PC-3 (cell line): ENCODE measurements around the gene EVA1B. TPM values are rescaled to one million over a fixed set of nuclear protein-coding genes. Genes with fewer than 3 reads are reported as not detected.

ENCODE experiments used
- ATAC-seq: fragments of 200-7000 bp; cut with Tn5 transposase; 2 replicates; pipeline ENCODE4 v1.9.1; 2020; ENCODE audit warnings: mild to moderate bottlenecking, moderate library complexity
- BruUV-seq: library from RNA; stranded (reverse); fragments of 400-500 nt; replicated peaks from 2 replicates; lab custom pipeline; 2021; lab: Mats Ljungman, UMichigan
- CTCF ChIA-PET: fragments of 300-600 bp; sonication (Branson Sonifier 250); formaldehyde crosslinking; loops from one replicate; lab custom pipeline; 2022; ENCODE audit warnings: antibody characterized with exemption; lab: Charles Lee
- POLR2A ChIA-PET: fragments of 300-600 bp; sonication (Branson Sonifier 250); formaldehyde crosslinking; loops from one replicate; lab custom pipeline; 2022; ENCODE audit warnings: antibody characterized with exemption; ENCODE audit not compliant: unreplicated experiment; lab: Charles Lee
- DNase-seq: peaks from one replicate; pipeline ENCODE4 v3.0.0-alpha.2; 2015
- H2AFZ ChIP-seq: fragments of 300-600 bp; sonication (generic); 2 replicates; pipeline ENCODE4 v1.6.0; 2016; ENCODE audit warnings: antibody characterized with exemption, low read length
- H3F3A ChIP-seq: fragments of 300-600 bp; sonication (generic); one replicate; pipeline ENCODE4 v1.6.0; 2017; ENCODE audit warnings: antibody characterized with exemption, low read length, control low read depth, mild to moderate bottlenecking; ENCODE audit not compliant: unreplicated experiment
- H3K27ac ChIP-seq: fragments of 300-600 bp; sonication (generic); 2 replicates; pipeline ENCODE4 v1.5.1; 2016; ENCODE audit warnings: mild to moderate bottlenecking, low read length
- H3K27me3 ChIP-seq: fragments of 300-600 bp; sonication (generic); 2 replicates; pipeline ENCODE4 v1.6.1; 2016; ENCODE audit warnings: low read length, mixed read lengths
- H3K36me3 ChIP-seq: fragments of 300-600 bp; sonication (generic); 2 replicates; pipeline ENCODE4 v1.6.1; 2016; ENCODE audit warnings: low read depth, mixed run types, low read length, mixed read lengths
- H3K4me1 ChIP-seq: fragments of 300-600 bp; sonication (generic); 2 replicates; pipeline ENCODE4 v1.5.1; 2016; ENCODE audit warnings: low read length; ENCODE audit not compliant: insufficient read depth
- H3K4me2 ChIP-seq: fragments of 300-600 bp; sonication (generic); 2 replicates; pipeline ENCODE4 v1.6.0; 2016; ENCODE audit warnings: low read length
- H3K4me3 ChIP-seq: fragments of 300-600 bp; sonication (generic); 2 replicates; pipeline ENCODE4 v1.5.1; 2016; ENCODE audit warnings: mild to moderate bottlenecking, low read length, mixed read lengths
- H3K79me2 ChIP-seq: fragments of 300-600 bp; sonication (generic); 2 replicates; pipeline ENCODE4 v1.6.1; 2017; ENCODE audit warnings: low read length, mixed read lengths
- H3K9ac ChIP-seq: fragments of 300-600 bp; sonication (generic); 2 replicates; pipeline ENCODE4 v1.6.0; 2016; ENCODE audit warnings: mild to moderate bottlenecking, low read length
- H3K9me2 ChIP-seq: fragments of 300-600 bp; sonication (generic); replicated peaks from 2 replicates; pipeline ENCODE4 v1.6.1; 2016; ENCODE audit warnings: mixed run types, low read length, mixed read lengths
- H3K9me3 ChIP-seq: fragments of 300-600 bp; sonication (generic); 2 replicates; pipeline ENCODE4 v1.6.1; 2016; ENCODE audit warnings: low read length, mixed read lengths
- H4K20me1 ChIP-seq: fragments of 300-600 bp; sonication (generic); 2 replicates; pipeline ENCODE4 v1.6.1; 2016; ENCODE audit warnings: low read length, mixed read lengths
- EZH2 ChIP-seq: fragments of 300-600 bp; sonication (generic); IDR thresholded peaks from one replicate; pipeline ENCODE4 v1.6.1; 2017; ENCODE audit warnings: antibody characterized with exemption, mild to moderate bottlenecking, low read length; ENCODE audit not compliant: unreplicated experiment
- EZH2phosphoT487 ChIP-seq: fragments of 300-600 bp; sonication (generic); IDR thresholded peaks from 2 replicates; pipeline ENCODE4 v1.6.1; 2018; ENCODE audit warnings: mild to moderate bottlenecking, antibody characterized with exemption, low read length, borderline replicate concordance
- intact Hi-C: fragments of 100-400 bp; cut with micrococcal nuclease; formaldehyde crosslinking; loops from 2 replicates; pipeline ENCODE4 v1.9.0; 2023
- total RNA-seq: library from RNA; depleted of rRNA; stranded (reverse); fragments of >200 nt; gene quantifications from 2 replicates; pipeline ENCODE4 v1.2.3, GENCODE V29; 2014
- TF ChIP-seq, protein P1 (sequence below): fragments of 300-600 bp; sonication (generic); conservative IDR thresholded peaks from 2 replicates; pipeline ENCODE4 v1.5.1; 2017; ENCODE audit warnings: antibody characterized with exemption, low read depth, mild to moderate bottlenecking, low read length

EVA1B gene
- total RNA-seq, 1 experiment from 2014 or later = 89.1 TPM

DNA sequence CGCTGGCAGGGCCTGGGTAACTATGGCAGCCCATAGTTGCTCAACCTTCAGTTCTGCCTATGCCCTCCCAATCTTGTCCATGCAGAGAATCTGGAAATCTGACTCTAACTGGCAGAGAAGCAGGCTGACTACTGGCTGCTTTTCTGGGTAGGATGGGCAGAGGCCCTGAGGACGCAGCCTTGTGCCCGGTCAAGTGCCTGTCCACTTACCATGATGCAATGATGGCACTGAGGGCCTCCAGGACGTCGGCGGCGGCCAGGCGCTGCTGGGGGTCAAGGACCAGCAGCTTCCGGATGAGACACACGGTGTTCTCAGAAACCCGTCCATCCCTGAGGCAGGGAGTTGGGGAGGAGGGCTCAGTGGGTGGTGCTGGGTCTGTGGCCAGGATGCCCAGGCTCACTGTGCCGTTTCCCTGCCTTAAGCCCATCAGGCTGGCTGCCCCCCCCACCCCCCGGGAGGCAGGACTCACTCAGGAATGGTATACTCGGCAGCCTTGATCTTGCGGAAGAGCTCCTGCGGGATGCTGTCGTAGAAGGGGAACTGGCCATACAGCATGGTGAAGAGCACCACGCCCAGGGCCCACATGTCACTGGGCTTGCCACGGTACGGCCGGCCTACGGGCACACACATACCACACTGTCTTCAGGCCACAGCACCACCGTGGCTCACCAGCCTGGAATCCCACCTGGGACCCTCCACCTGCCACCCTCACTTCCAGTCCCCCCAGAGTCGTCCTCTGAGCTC is 20.4 kb upstream of the EVA1B start:
- no peaks in the 10 kb centered on the region for H3F3A ChIP-seq
- DNase-seq (no peak), ATAC-seq (no peak)
- H3K27me3 ChIP-seq = no peaks in the 10 kb centered on the region
- H3K36me3 ChIP-seq = peaks cover 31% of the 10 kb centered on the region; the same call in 1 of the 2 replicates
- H3K79me2 ChIP-seq = no peaks in the 10 kb centered on the region
- ChIA-PET CTCF (interaction anchor here (0.8 to 1.7 kb wide), 2 partner anchors 25 to 43 kb away, joined by 8 to 17 read pairs; no protein-coding TSS in a partner anchor), POLR2A (no interaction called here)
- peak overlapping the region; percentile 82 for H3K27ac ChIP-seq
- no peak overlapping the region for H3K4me3 ChIP-seq
- no peaks in the 10 kb centered on the region for H4K20me1 ChIP-seq
- no peaks in the 10 kb centered on the region for H3K9me2 ChIP-seq
- intact Hi-C loops = loop anchor here (5.0 kb wide), 1 partner anchor 43 kb away; the partner anchor contains the start of gene STK40
- H3K4me1 ChIP-seq = peaks cover 15% of the 10 kb centered on the region
- no peak overlapping the region for H2AFZ ChIP-seq
- peak overlapping the region; percentile 14; the same call in 1 of the 2 replicates for H3K4me2 ChIP-seq
- BruUV-seq = no TSS peak
- H3K9me3 ChIP-seq = no peaks in the 10 kb centered on the region
- TF ChIP-seq, protein P1, sequence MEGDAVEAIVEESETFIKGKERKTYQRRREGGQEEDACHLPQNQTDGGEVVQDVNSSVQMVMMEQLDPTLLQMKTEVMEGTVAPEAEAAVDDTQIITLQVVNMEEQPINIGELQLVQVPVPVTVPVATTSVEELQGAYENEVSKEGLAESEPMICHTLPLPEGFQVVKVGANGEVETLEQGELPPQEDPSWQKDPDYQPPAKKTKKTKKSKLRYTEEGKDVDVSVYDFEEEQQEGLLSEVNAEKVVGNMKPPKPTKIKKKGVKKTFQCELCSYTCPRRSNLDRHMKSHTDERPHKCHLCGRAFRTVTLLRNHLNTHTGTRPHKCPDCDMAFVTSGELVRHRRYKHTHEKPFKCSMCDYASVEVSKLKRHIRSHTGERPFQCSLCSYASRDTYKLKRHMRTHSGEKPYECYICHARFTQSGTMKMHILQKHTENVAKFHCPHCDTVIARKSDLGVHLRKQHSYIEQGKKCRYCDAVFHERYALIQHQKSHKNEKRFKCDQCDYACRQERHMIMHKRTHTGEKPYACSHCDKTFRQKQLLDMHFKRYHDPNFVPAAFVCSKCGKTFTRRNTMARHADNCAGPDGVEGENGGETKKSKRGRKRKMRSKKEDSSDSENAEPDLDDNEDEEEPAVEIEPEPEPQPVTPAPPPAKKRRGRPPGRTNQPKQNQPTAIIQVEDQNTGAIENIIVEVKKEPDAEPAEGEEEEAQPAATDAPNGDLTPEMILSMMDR = no peak
- TF ChIP-seq EZH2 (no peak), EZH2phosphoT487 (no peak)
- H3K9ac ChIP-seq = no peak overlapping the region; the same call in 1 of the 2 replicates

DNA sequence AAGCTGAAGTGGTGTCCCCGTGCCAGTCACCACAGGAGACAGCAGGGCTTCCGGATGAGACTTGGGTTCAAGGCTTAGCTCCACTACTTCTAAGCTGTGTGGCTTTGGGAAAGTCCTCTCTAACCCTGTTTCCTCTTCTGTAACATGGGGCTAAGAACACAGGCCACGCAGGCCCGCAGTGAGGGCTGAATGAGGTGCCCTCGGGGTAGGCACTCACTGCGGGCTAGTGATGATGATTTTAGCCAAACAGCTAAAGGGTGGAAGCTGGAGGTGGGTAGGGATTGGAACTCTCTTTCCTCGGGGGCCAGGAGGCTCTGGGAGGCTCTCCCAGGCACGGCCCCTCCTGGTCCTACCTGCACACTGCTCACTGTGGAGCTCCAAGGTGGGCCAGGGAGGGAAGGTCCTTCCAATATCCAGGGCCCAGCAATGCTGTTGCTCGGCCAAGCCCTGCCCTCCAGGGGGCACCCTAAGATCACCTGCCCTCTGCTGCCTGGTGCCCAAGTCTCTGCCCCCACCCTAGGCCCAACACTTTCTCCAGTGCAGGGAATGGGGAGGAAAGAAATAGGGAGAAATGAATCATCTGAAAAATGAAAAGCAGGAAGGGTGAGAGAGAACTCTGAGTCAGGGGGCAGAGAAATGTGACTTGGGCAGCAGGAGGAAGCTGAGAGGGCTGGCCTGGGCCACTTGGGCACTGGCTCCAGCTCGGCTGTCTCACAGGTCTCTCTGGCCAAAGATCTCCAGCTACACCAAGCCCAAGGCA is 19.2 kb upstream of the EVA1B start:
- H3K36me3 ChIP-seq = peaks cover 24% of the 10 kb centered on the region; the same call in 1 of the 2 replicates
- no peak overlapping the region for H3K4me3 ChIP-seq
- peak overlapping the region; percentile 14 for H3K4me2 ChIP-seq
- H3K79me2 ChIP-seq = no peaks in the 10 kb centered on the region
- H3K9me2 ChIP-seq = no peaks in the 10 kb centered on the region
- H4K20me1 ChIP-seq = no peaks in the 10 kb centered on the region
- H3K4me1 ChIP-seq = peaks cover 15% of the 10 kb centered on the region
- H3K9ac ChIP-seq = peak overlapping the region; percentile 31
- no peaks in the 10 kb centered on the region for H3F3A ChIP-seq
- intact Hi-C loops = loop anchor here (1.0 to 5.0 kb wide), 3 partner anchors 27 to 78 kb away; partner anchors contain the start of gene STK40
- no peaks in the 10 kb centered on the region for H3K27me3 ChIP-seq
- ChIA-PET POLR2A (no interaction called here), CTCF (interaction anchor here (0.5 to 1.7 kb wide), 14 partner anchors 8 to 1465 kb away, joined by 3 to 17 read pairs (median 4); partner anchors contain the start of genes C1orf122, OSCP1, TRAPPC3 and YRDC)
- BruUV-seq = no TSS peak
- TF ChIP-seq, protein P1 = peak; percentile 93
- TF ChIP-seq EZH2phosphoT487 = no peak
- no peaks in the 10 kb centered on the region for H3K9me3 ChIP-seq
- DNase-seq (peak; percentile 87), ATAC-seq (peak; percentile 84)
- peak overlapping the region; percentile 82 for H3K27ac ChIP-seq
- H2AFZ ChIP-seq = no peak overlapping the region
